ENCODE results near the gene SSBP4.

The SSBP4 gene

DNA sequence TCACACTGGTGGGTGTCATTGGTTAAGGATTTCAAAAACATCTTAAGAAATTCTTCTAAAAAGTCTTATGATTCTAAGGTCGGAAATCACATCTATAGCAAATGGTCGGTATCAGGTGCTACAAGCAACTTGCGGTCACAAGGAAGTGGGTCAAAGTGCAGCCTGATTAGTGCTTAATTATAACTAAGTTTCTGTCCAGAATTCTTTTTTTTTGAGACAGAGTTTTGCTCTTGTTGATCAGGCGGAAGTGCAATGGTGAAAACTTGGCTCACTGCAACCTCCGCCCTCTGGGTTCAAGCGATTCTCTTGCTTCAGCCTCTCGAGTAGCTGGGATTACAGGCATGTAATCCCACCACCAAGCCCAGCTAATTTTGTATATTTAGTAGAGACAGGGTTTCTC lies 34.4 kb upstream of the SSBP4 start:
- peak overlapping the region; percentile 69 for H3K27ac ChIP-seq
- no peak for TF ChIP-seq ZFX (IDR thresholded peaks at IDR 0.05; ENCODE audit: borderline replicate concordance)
- no peak for TF ChIP-seq CTCF (IDR thresholded peaks at IDR 0.05)

- peak overlapping the region; percentile 69 for H3K27ac ChIP-seq
- TF ChIP-seq CTCF (IDR thresholded peaks at IDR 0.05) (no peak), ZFX (IDR thresholded peaks at IDR 0.05; ENCODE audit: borderline replicate concordance) (no peak)
Observed at GRCh38 chr19:18385359-18385674, 33.9 kb upstream of the SSBP4 start.

GRCh38 chr19:18385675-18386542 lies 33.3 kb upstream of the SSBP4 start, which contains the start of gene GDF15:
Gene GDF15 (plus strand): TSS chr19:18386158. CDS start chr19:18386190, 32 bp downstream.
- H3K27ac ChIP-seq = peak within 1 kb of the TSS; percentile 69

DNA sequence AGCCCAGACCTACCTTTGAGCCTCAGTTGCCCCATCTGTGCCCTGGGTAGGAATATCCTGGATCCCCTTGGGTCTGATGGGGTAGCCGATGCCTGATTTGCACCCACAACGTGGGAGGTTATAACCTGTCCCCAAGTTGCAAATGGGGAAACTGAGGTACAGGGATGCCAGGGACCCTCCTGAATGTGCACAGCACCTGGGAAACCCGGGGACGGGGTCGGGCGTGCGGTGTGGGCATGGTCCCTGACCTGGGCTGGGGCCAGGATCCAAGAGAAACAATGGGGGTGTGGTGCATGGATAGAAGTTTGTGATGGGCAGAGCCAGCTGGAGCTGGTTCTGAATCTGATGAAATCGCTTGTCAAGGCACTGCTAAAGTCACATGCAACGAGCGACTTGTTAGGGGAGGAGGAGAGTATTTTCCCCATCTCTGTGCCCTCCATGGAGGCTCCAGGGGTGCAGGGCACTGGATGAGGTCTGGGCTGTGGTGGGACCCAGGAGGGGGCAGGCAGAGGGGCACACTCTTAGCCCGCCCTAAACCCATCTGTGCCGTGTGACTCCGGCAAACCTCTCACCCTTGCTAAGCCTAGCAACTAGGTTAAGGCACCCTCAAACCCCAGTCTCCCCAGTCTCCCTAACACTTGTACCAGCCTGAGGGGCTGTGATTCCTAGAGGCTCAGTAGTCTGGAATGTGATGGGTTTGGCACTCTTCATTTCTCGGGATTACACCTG lies 32.5 kb upstream of the SSBP4 start:
- H3K27ac ChIP-seq = peak overlapping the region; percentile 69
- TF ChIP-seq CTCF (IDR thresholded peaks at IDR 0.05) = no peak
- TF ChIP-seq ZFX (IDR thresholded peaks at IDR 0.05; ENCODE audit: borderline replicate concordance) = no peak

More at GRCh38 chr19:18385675-18386542, 33.3 kb upstream of the SSBP4 start, which contains the start of gene GDF15:
- TF ChIP-seq ZFX (IDR thresholded peaks at IDR 0.05; ENCODE audit: borderline replicate concordance) = no peak
- TF ChIP-seq CTCF (IDR thresholded peaks at IDR 0.05) = peak; percentile 84

- peak overlapping the region; percentile 69 for H3K27ac ChIP-seq
- TF ChIP-seq CTCF (IDR thresholded peaks at IDR 0.05) = peak; percentile 99
- TF ChIP-seq ZFX (IDR thresholded peaks at IDR 0.05; ENCODE audit: borderline replicate concordance) = no peak
Observed at GRCh38 chr19:18388100-18388959, 30.9 kb upstream of the SSBP4 start.

DNA sequence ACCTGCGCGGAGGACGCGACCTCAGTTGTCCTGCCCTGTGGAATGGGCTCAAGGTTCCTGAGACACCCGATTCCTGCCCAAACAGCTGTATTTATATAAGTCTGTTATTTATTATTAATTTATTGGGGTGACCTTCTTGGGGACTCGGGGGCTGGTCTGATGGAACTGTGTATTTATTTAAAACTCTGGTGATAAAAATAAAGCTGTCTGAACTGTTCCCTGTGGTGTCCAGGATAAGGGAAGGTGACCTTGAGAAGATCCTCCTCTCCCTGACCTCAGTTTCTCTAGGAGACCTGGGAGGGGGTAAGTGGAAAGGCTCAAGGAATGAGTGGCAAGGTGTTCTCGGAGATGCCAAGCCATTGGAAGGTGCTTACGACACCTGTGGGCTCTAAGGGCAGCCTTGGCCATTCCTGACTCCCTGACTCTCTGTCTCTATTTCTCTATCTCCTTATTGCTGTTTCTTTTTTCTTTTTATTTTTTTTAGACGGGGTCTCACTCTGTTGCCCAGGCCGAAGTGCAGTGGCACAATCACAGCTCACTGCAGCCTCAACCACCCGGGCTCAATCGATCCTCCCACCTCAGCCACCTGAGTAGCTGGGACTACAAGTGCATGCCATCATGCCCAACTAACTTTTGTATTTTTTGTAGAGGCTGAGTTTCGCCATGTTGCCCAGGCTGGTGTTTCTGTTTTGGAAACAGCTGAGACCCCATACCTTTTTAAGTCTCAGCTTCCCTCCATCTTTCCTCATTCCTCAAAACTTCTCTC lies 30.1 kb upstream of the SSBP4 start:
- TF ChIP-seq ZFX (IDR thresholded peaks at IDR 0.05; ENCODE audit: borderline replicate concordance) (no peak), CTCF (IDR thresholded peaks at IDR 0.05) (no peak)
- H3K27ac ChIP-seq = peak overlapping the region; percentile 69
